ENCODE measurements around the gene ZRANB2. TPM values are rescaled to one million over a fixed set of nuclear protein-coding genes. Genes with fewer than 3 reads are reported as not detected.

The ZRANB2 gene, protein sequence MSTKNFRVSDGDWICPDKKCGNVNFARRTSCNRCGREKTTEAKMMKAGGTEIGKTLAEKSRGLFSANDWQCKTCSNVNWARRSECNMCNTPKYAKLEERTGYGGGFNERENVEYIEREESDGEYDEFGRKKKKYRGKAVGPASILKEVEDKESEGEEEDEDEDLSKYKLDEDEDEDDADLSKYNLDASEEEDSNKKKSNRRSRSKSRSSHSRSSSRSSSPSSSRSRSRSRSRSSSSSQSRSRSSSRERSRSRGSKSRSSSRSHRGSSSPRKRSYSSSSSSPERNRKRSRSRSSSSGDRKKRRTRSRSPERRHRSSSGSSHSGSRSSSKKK
- 100 to 1,000 TPM in 1 of 3 donors, 10 to 100 TPM in 2; 90.9 to 149 (median 92.4) TPM for total RNA-seq

DNA sequence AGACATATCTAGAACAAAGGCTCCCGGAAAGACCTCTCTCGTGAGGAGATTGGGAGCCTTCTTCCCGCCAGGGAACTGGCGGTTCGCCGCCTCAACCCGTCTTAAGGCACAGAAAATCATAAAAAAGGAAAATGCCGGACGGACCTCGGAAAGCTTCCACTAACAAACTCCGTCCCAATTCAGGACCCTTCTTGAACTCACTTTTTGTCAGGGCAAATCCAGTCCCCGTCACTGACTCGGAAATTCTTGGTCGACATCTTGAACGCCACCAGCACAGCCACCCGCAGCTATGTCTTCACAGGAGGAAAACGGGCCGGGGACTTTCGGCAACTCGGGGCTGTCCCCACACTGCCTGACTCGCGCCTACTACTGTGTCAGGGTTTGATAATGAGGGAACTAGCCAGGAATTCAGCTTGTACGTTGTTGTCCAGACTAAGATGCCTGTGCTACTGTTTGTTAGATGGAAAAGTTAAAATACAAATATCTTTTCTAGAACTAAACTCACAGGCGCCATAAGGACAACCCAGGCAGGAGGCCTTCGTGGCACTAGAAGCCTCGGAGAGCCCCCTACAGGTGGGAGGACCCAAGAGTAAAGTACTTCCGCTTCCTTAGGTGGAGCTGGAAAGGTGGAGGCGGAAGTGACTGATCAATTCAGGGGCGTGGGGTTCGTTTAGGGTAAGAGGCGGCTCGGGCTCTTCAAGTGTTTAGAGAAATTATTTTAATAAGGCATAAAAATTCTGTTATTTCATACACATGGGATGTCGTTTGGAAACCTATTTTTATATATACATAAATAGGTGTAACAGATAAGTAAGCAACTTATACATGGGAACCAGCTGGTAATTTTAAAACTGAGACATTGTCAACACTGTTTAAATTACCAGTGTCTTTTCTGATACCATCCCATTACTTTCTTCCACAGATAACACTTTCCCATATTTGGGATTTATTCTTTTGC, at the start of gene ZRANB2:
ZRANB2 (minus strand) TSS at position 297 of the 958 bp plus-strand sequence; CDS start at position 257, 40 bp downstream.
- intact Hi-C loops (cut with DNase I; ENCODE audit: low total_unique reads), result no loop called here
- Histone ChIP-seq H3K36me3 (peaks cover 7% of the 10 kb centered on the region), H3K9me3 (no peaks in the 10 kb centered on the region), H3K27me3 (no peaks in the 10 kb centered on the region), H3K27ac (peak within 1 kb of the TSS; percentile 83 to 91), H3K4me1 (peaks cover 0 to 12% of the 10 kb centered on the region in 2 donors), H3K4me3 (peak within 1 kb of the TSS; percentile 70 to 84 (median 70))
- TF ChIP-seq CTCF (IDR thresholded peaks at IDR 0.05) (peak; percentile 24 to 73 (median 68)), POLR2A (IDR thresholded peaks at IDR 0.05) (peak; percentile 64), POLR2AphosphoS5 (IDR thresholded peaks at IDR 0.05) (peak; percentile 65 to 85 (median 74))
- DNase-seq (ENCODE audit: low spot score in 2 of 2), result peak; percentile 82 to 87

DNA sequence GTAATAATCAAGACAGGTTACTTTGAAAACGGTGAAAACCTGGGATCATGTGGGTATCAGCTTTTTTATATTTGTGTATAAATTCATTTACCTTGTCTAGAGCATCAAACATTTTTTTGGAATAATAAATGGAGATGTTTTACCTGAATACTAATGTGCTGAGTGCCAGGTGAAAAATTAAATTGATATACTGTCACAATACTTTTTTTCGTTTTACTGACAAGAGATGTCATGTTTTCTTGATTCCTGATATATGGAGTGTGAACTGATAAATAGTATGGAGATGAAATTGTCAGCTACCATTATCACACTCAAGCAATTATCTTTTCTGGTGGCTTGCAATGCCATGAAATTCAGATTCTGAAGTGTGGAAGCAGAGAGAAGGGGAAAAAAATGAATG, 47.2 kb upstream of the ZRANB2 start:
- intact Hi-C loops (cut with DNase I; ENCODE audit: low total_unique reads), result no loop called here

DNA sequence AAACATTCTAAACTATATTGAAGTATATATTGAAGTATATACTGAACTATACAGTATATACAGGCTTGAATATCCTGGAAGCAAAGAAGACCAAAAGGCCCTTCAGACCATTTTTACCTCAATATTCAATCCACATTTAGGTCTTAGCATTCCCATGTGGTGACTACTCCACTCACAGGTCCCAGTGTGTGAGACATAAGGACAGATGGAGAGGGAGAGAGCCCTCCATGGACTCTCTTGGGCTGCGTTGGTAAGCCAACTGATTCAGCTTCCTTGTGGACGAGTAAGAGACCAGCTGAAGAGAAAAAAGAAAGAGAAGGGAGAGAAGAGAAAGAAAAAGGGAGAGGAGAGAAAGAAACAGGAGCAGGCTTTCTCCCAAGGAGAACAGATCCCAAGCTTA, 37.3 kb upstream of the ZRANB2 start:
- no peak for DNase-seq (ENCODE audit: low spot score in 2 of 2)
- no peaks in the 10 kb centered on the region for H3K4me1 ChIP-seq
- no peaks in the 10 kb centered on the region for H3K27me3 ChIP-seq
- no peak overlapping the region for H3K4me3 ChIP-seq
- no peak for TF ChIP-seq CTCF (IDR thresholded peaks at IDR 0.05)
- intact Hi-C loops (cut with DNase I; ENCODE audit: low total_unique reads), result no loop called here
- no peak overlapping the region for H3K27ac ChIP-seq
- no peaks in the 10 kb centered on the region for H3K9me3 ChIP-seq
- no peaks in the 10 kb centered on the region for H3K36me3 ChIP-seq

More for the DNA sequence above, 47.2 kb upstream of the ZRANB2 start:
- no peak for DNase-seq (ENCODE audit: low spot score in 2 of 2)
- no peaks in the 10 kb centered on the region for H3K27me3 ChIP-seq
- no peak overlapping the region for H3K27ac ChIP-seq
- no peaks in the 10 kb centered on the region for H3K4me1 ChIP-seq
- H3K4me3 ChIP-seq, result no peak overlapping the region
- H3K9me3 ChIP-seq, result peaks cover 6 to 61% of the 10 kb centered on the region in 2 donors
- H3K36me3 ChIP-seq, result no peaks in the 10 kb centered on the region
- TF ChIP-seq POLR2A (IDR thresholded peaks at IDR 0.05) (no peak), CTCF (IDR thresholded peaks at IDR 0.05) (no peak), POLR2AphosphoS5 (IDR thresholded peaks at IDR 0.05) (no peak)

DNA sequence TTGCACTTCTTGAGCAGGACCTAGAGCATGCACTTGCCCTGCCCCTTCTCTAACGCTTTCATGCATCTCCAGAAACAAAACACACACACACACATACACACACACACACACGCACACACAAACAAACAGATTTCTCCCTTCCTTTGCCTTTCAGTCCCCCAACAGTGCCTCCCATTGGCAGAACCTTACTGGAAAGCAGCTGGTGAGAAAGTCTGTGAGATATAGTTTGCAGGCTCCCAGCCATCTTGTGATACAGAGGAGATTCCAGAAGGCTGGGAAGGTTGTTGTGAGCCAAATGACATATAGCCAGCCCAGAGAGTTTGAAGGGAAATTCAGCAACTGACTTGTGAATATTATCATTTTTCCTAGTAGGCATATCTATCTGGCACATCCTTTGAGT, 35.9 kb upstream of the ZRANB2 start:
- H3K9me3 ChIP-seq, result no peaks in the 10 kb centered on the region
- H3K27me3 ChIP-seq, result no peaks in the 10 kb centered on the region
- no peak for DNase-seq (ENCODE audit: low spot score in 2 of 2)
- intact Hi-C loops (cut with DNase I; ENCODE audit: low total_unique reads), result no loop called here
- no peaks in the 10 kb centered on the region for H3K36me3 ChIP-seq
- H3K27ac ChIP-seq, result no peak overlapping the region
- H3K4me3 ChIP-seq, result no peak overlapping the region
- TF ChIP-seq CTCF (IDR thresholded peaks at IDR 0.05), result no peak
- no peak for TF ChIP-seq POLR2AphosphoS5 (IDR thresholded peaks at IDR 0.05)
- no peak for TF ChIP-seq POLR2A (IDR thresholded peaks at IDR 0.05)
- H3K4me1 ChIP-seq, result no peaks in the 10 kb centered on the region

All from breast epithelium (tissue), 4 donors.